ENCODE data around the gene PTPRN2.

PTPRN2 gene

GRCh38 chr7:158055726-158056510 lies 531.7 kb downstream of the PTPRN2 start:
- H3K27ac Mint-ChIP-seq, result no peak overlapping the region
- H3K4me3 Mint-ChIP-seq, result no peak overlapping the region
- peaks cover 5% of the 10 kb centered on the region for H3K27me3 Mint-ChIP-seq (ENCODE audit: low read depth, poor library complexity)
- TF ChIP-seq, protein P1, sequence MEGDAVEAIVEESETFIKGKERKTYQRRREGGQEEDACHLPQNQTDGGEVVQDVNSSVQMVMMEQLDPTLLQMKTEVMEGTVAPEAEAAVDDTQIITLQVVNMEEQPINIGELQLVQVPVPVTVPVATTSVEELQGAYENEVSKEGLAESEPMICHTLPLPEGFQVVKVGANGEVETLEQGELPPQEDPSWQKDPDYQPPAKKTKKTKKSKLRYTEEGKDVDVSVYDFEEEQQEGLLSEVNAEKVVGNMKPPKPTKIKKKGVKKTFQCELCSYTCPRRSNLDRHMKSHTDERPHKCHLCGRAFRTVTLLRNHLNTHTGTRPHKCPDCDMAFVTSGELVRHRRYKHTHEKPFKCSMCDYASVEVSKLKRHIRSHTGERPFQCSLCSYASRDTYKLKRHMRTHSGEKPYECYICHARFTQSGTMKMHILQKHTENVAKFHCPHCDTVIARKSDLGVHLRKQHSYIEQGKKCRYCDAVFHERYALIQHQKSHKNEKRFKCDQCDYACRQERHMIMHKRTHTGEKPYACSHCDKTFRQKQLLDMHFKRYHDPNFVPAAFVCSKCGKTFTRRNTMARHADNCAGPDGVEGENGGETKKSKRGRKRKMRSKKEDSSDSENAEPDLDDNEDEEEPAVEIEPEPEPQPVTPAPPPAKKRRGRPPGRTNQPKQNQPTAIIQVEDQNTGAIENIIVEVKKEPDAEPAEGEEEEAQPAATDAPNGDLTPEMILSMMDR (IDR thresholded peaks at IDR 0.05), result no peak
- peaks cover 11% of the 10 kb centered on the region for H3K4me1 Mint-ChIP-seq
- DNase-seq, result no peak
- no peaks in the 10 kb centered on the region for H3K36me3 Mint-ChIP-seq (ENCODE audit: low read depth)
- H3K9me3 Mint-ChIP-seq, result peaks cover 7% of the 10 kb centered on the region

DNA sequence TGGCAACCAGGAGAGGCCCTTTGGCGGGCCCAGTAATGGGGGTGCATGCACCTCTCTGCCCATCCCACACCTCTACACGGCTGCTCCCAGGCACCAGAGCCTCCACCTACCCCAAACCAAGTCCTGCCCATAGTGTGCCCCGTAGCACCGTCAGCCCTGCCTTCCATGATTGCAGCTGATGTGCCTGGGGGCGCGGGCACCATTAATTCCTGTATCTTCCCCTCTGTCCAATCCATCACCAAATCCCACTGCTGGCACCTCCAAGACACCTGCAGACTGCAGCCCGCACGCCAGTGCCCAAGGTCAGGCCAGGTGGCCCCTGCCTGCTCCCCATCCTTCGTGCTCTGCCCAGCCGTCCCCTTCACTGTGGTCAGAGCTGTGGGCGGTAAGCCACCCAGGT lies 533.0 kb downstream of the PTPRN2 start:
- H3K27ac Mint-ChIP-seq, result no peak overlapping the region

DNA sequence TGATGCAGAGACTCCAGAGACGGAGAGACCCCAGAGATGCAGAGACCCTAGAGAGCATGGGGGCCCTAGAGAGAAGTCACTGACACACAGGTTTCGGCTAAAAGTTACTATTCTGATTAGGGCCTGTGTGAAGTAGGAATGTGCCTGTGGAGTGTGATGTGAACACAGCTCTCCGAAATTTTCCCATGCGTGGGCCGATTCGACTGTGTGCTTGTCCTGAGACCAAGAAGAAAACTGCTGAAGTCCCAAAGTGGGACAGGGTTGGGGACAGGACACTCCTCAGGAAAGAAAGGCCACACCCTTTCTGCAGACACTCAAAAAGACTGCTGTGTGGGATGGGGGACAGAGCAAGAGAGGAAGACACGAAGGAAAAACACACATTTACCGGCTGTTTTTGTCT lies 533.5 kb downstream of the PTPRN2 start:
- Mint-ChIP-seq H3K9me3 (peaks cover 7% of the 10 kb centered on the region), H3K27me3 (ENCODE audit: low read depth, poor library complexity) (peaks cover 5% of the 10 kb centered on the region), H3K4me1 (peaks cover 10% of the 10 kb centered on the region), H3K27ac (no peak overlapping the region), H3K36me3 (ENCODE audit: low read depth) (no peaks in the 10 kb centered on the region), H3K4me3 (no peak overlapping the region)
- DNase-seq, result no peak
- TF ChIP-seq, protein P1 (IDR thresholded peaks at IDR 0.05), result no peak

More for the DNA sequence above, 533.0 kb downstream of the PTPRN2 start:
- no peak for DNase-seq
- Mint-ChIP-seq H3K9me3 (peaks cover 7% of the 10 kb centered on the region), H3K27me3 (ENCODE audit: low read depth, poor library complexity) (peaks cover 5% of the 10 kb centered on the region), H3K4me1 (peaks cover 10% of the 10 kb centered on the region), H3K36me3 (ENCODE audit: low read depth) (no peaks in the 10 kb centered on the region), H3K4me3 (no peak overlapping the region)
- TF ChIP-seq, protein P1 (IDR thresholded peaks at IDR 0.05), result no peak

DNA sequence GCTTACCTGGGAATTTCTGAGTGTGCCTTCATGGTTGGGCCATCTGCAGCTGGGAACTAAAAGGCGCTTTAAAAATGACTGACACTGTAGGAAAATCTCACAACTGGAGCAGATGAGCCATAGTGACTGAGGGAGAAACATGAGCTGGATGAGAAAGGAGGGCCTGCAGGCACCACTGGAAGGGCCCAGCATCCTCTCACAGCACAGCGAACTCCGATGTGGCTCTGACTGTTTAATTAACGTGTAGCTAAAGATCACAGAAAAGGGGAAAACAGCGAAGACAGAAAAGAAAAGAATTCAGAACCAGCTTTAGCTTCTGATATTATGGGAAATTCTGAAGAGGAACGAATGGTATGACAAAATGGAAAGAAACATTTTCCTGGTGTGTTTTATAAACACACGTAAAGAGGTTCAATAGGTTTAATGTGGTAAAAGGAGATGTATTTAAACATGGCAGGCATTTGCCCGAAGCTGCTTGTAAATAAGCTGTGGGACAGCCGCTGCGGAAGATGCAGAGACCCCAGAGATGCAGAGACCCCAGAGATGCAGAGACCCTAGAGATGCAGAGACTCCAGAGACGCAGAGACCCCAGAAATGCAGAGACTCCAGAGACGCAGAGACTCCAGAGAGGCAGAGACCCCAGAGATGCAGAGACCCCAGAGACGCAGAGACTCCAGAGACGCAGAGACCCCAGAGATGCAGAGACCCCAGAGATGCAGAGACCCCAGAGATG lies 534.3 kb downstream of the PTPRN2 start:
- H3K36me3 Mint-ChIP-seq (ENCODE audit: low read depth), result no peaks in the 10 kb centered on the region

DNA sequence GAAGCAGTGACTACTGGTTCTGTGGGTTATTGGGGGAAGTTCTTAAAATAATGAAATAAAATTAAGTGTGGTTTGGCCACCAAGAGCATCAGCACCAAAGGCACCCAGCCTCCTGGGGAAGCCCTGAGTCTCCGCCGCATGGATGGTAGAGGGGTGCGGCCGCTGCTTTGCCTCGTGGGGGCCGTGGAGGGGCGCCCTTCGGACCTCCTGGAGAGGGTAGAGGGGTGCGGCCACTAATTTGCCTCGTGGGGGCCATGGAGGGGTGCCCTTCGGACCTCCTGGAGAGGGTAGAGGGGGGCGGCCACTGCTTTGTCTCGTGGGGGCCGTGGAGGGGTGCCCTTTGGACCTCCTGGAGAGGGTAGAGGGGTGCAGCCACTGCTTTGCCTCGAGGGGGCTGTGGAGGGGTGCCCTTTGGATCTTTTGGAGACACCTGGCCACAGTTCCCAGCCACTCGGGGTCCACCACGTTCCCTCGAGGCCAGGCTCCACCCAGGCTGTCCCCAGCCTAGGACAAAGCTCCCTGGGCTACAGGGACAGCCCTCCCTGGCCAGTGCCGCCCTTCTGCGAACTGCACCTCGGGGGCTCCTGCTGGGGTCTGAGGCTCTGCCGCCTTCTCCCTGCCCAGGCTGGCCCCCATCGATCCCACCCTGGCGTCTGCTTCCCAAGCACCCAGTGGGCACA lies 535.1 kb downstream of the PTPRN2 start:
- Mint-ChIP-seq H3K27ac (no peak overlapping the region), H3K4me3 (no peak overlapping the region), H3K27me3 (ENCODE audit: low read depth, poor library complexity) (peaks cover 5% of the 10 kb centered on the region), H3K4me1 (peaks cover 10% of the 10 kb centered on the region), H3K9me3 (peaks cover 7% of the 10 kb centered on the region), H3K36me3 (ENCODE audit: low read depth) (no peaks in the 10 kb centered on the region)
- DNase-seq, result no peak
- TF ChIP-seq, protein P1 (IDR thresholded peaks at IDR 0.05), result no peak

More for the DNA sequence above, 534.3 kb downstream of the PTPRN2 start:
- Mint-ChIP-seq H3K27me3 (ENCODE audit: low read depth, poor library complexity) (peaks cover 5% of the 10 kb centered on the region), H3K9me3 (peaks cover 7% of the 10 kb centered on the region), H3K27ac (no peak overlapping the region), H3K4me3 (no peak overlapping the region), H3K4me1 (peaks cover 10% of the 10 kb centered on the region)
- DNase-seq, result no peak
- TF ChIP-seq, protein P1 (IDR thresholded peaks at IDR 0.05), result no peak

All from nephron progenitor cell (in vitro differentiated cells).